Right renal cortex interstitium (tissue), 3 donors: ENCODE data around the gene FAM13C. TPM values are rescaled to one million over a fixed set of nuclear protein-coding genes. Genes with fewer than 3 reads are reported as not detected.

Source experiments
- DNase-seq, 3 donors: peaks; one replicate each; pipeline ENCODE4 v3.0.0-alpha.2; 2013; ENCODE audit warnings: low read depth in 3 of 3, low spot score in 2 of 3
- polyA plus RNA-seq, 3 donors: library from polyadenylated mRNA; unstranded; fragments of 120-200 nt; gene quantifications; one replicate each; pipeline ENCODE4 v1.2.1, GENCODE V29; 2013; ENCODE audit not compliant: insufficient read length in 3 of 3

The FAM13C gene
- polyA plus RNA-seq, 3 donors: 8.2 to 10.0 (median 9.3) TPM

- peak in 1 of 3 donors; percentile 45 for DNase-seq
Observed at GRCh38 chr10:59362959-59363381, 621 bp upstream of the FAM13C start.

DNA sequence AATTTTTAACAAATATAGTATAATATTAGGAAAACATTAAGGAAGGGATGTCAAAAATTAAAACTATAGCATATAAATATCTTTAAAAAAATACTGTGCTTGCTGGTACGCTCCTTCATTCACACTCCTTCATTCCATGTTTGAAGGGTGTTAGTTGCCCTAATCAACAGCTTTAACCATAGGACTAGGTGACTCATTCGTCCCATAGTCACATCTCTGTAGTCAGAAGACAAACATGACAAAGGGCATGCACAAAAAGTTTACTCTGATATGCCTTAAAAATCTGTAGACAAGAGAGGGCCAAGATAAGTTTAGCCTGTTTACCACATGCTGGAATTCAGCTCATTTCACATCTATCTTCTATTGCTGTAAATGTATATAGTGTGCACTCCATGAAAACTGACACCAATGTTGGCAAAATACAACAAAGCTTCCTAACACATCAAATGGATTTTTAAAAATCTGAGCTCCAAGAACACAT, 646 bp downstream of the FAM13C start:
- DNase-seq: no peak

DNA sequence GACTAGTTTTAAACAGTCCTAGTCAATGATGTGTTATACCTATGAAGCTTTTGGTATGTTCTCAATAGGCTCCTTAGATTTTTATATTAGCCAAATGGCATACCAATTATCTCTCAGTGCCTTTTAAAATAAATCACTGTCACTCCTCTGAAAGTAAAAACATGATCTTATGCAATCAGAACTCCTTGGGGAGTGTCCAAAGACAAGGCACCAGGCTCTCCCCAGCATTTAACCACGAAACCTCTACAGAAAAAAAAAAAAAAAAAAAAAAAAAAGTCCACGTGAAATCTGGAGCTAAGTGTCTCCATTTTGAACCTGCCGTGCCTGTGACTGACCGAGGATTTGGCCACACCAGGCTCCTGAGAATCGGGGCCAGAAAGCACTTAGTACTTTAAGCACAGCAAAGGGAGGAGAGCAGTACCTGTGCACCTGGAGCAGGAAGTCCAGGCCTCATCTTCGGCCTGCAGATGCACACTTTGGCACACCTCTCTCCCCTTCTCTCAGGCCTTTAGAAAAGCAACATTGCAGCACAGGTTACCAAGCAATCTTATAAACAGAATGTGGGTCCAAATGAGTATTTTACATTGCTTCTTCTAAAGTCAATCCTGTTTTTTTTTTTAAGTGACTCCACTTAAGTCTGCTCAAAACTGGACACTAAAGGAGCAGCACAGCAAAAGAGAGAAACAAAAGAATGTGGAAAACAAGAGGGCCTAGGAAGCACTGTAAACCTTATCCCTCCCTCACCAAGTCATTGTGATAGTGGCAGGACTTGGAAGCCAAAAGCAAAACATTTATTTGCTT, 1.5 kb downstream of the FAM13C start:
- no peak for DNase-seq

- DNase-seq: no peak
Observed at GRCh38 chr10:59358576-59358975, 3.8 kb downstream of the FAM13C start.

DNA sequence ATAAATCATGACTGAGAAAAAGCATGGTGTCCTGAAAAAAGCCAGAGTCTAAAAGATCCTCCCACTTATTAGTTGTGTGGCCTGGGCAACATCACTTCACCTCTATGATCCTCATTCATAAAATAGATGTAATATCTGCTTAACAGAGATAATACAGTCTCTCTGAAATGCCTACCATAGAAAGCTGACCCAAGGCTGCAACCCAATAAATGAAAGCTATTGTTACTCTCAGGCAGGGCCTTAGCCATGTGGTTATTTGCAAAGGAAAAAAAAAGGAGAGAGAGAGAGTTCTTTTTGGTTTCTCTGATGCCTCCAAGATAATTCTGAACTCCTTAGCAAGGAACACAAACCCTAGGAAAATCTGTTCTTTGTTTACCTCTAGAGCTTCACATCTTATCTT, 7.9 kb downstream of the FAM13C start:
- DNase-seq: no peak

GRCh38 chr10:59350558-59350957, 11.8 kb downstream of the FAM13C start:
- DNase-seq: no peak

DNA sequence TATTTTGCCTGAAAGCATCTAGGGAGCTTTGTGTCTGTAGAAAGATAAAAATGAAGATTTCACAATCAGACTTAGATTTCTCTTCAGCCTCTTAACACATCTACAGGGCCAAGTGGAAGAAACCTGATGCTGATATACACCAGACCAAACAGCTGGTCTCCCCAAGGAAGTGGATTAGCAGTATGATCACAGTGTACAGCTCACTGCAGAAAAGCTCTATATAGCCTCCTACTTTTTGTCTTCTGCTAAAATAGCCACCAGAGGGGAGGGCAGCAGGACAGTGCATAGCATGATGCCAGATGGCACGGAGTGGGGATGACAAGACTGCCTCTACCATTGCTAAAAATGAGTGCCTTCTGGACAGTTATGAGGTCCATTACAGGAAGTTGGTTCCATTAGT, 16.0 kb downstream of the FAM13C start:
- no peak for DNase-seq

- DNase-seq: no peak
Observed at GRCh38 chr10:59342723-59343122, 19.6 kb downstream of the FAM13C start.

GRCh38 chr10:59342000-59342399, 20.3 kb downstream of the FAM13C start:
- DNase-seq: no peak

DNA sequence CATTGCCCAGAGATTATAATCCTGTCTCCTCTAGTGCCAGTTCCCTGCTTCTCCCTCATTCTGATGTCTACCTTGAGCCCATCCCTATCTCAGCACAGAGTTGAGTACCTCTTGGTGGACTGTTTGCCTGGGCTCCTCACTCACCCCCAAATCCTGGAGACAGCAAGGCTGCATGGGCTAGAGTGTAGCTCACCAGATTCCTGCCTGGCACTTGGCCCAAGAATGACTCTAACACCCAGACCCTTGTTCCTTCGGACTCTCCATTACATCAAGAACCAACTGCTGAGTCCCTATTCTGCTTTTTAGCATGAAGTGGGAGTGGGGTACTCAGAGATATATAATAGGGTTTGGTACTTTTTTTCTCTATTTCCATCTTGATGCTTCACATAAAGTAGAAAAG, 22.1 kb downstream of the FAM13C start:
- no peak for DNase-seq

GRCh38 chr10:59339351-59339750, 23.0 kb downstream of the FAM13C start:
- no peak for DNase-seq

DNA sequence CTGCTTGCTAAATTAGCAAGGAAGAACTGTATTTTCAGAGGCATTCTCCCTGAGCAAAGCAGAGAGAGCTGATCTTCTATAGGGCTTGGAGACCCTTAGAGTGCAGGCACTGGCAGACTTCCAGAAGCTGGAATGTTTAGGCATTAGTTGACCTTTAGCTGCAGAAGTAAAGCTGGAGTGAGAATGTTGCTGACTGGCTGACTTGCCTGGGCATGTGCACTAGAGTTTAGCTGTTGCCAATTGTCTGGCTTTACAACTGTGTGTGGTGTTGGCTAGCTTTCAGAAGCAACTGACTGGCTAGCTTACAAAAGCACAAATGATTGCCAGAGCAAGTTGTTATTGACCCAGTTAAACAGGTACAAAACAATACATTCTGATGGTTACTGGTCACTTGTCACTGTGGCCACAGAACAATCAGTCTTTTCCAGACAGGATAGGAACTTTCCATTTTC, 25.1 kb downstream of the FAM13C start:
- no peak for DNase-seq

DNA sequence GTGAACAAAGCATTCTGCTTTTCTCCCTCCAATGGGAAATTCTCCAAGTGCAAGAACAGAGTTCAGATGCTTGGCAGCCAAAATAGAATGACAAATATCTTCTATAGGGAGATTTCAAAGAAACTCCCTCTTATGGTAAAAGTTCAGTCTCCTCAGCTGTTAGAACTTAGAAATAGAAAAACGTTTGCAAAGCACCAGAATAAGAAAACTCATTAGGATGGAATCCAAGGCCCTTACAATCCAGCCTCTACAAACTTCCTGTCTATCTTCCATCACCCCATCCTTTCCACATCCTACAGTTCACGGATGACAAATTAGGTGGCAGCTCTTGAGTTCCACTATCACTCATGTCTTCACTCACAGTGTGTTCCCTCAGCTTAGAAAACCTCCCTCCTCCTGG, 25.7 kb downstream of the FAM13C start:
- no peak for DNase-seq

DNA sequence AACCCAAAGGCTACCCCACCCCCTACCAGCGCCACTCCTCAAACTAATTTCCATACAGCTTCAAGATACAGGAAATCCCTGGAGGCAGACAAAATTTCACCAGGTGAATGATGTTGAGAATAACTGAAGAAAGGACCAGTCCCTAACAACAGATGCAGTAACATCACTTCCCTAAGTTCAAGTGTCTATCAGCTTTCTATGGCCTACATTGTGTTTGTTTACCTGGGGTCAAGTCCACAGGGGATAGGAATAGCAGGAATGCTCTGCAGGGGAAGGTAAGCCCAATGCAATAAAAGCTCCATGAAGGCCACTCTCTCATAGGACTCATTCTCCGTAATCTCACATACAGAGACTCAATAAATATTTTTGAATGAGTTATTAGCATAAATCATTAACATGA, 26.9 kb downstream of the FAM13C start:
- no peak for DNase-seq

DNA sequence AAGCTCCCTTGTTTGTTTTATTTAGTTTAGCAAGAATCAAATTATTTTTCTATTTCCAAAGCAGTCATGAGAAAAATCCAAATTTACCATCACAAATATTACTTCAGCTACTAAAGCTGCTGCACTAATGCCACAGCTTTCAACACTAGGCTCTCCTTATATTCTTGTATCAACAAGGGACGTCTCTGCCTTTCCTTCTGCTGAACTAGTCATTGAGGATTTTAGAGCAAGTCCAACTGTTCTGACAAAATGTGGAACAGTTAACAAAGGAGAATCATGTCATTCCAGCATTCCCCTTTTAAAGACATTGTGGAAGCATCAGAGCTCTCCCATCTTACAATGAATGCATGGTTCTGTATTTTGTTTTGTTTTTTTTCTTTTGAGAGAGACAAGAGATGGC, 28.6 kb downstream of the FAM13C start:
- DNase-seq: no peak

DNA sequence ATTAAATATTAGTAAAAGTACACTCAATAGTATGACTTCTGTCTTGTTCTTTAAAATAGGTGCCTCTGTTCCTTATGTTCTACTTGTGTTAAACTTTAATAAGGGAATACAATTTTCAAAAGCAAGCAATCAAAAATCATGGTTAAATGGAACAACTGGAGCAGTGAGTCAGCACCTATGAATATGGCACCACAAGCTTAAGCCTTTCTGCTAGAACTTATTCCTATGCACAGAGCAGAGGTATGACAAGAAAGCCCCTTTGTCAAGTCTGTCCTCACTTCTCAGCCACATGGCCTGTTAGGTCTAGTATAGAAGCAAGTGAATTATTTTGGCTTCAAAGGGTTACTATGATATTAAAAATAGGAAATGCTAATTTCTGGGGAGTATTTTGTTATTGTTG, 29.8 kb downstream of the FAM13C start:
- DNase-seq: no peak

DNA sequence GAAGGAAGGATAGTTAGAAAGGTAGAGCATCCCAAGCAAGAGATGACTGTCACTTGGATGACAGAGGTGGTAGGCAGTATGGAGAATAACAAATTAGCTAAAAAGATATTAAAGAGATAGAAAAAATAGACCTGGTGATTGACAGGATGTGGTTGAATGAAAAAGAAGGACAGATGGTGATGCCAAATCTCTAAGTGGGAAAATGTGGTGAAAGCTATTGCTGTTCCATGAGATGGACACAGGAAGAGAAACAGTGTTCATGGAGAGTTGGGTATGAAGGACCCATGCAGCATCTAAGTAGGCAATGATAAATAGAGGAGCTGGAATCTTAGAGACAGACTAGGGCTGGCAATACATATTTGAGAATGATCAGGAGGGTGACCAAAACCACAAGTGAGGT, 30.7 kb downstream of the FAM13C start:
- DNase-seq: no peak

- DNase-seq: no peak
Observed at GRCh38 chr10:59325116-59325515, 37.2 kb downstream of the FAM13C start.

GRCh38 chr10:59324597-59324996, 37.8 kb downstream of the FAM13C start:
- no peak for DNase-seq

- DNase-seq: no peak
Observed at GRCh38 chr10:59323831-59324401, 38.4 kb downstream of the FAM13C start.

DNA sequence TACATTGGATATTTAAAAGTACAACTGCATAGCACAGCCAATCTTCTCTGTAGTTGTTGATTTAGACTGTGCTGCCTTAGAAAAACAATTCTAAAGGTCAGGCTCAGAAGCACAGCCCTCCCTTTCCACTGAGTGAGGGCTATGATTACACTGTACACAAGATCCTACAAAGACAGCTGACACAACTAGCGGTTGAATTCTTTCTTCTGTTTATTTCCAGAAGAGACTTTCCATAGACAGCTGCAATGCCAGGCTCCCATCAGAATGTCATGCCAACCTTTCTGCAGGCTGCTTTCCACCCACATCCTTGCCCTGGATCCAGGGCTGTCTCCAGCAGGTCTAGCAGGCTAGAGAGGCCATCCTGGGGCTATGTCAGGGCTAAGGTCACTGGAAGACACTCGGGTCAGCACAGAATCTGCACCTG, 39.3 kb downstream of the FAM13C start:
- DNase-seq: no peak

DNA sequence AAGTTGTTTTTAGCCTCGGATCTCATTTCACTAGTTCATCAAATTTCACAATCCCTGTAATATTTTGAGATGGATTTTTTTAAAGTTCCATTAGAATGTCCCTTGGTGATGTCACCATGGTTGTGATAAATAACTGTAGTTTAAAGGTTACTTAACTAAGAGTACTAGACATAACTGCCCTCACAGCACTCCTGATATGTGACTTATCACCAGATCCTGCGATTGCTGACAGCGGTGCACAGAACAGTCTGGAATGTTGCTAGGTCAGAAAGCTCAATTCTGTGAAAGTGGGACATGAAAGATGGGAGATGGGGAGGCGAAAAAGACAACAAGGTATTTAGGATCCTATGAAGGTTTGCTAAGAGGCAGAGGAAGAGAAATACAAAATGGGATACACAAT, 40.2 kb downstream of the FAM13C start:
- no peak for DNase-seq
